Measurements from ENCODE around the gene AKR1B15.

DNA sequence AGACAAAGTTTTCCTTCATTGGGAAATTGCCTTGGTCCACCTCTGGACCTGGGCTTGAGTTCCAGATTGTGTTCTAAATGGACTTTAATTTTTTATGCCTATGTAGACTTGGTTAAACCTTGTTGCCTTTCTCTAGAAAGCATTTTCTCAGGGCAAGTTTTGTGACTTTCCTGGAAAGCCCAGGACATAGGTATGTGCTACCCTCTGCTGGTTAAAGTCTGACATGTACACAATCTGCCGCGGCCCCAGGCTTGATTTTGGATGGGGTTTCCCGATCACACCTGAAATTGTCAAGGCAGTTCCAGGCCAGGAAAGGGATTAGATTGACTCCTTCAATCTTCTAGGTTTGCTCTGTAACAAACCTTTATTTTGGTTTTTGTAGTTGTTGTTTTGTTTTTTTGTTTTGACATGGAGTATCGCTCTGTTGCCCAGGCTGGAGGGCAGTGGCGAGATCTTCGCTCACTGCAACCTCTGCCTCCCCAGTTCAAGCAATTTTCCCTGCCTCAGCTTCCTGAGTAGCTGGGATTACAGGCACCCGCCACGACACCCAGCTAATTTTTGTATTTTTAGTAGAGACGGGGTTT, 35.6 kb upstream of the AKR1B15 start:
- TF ChIP-seq, protein P1, sequence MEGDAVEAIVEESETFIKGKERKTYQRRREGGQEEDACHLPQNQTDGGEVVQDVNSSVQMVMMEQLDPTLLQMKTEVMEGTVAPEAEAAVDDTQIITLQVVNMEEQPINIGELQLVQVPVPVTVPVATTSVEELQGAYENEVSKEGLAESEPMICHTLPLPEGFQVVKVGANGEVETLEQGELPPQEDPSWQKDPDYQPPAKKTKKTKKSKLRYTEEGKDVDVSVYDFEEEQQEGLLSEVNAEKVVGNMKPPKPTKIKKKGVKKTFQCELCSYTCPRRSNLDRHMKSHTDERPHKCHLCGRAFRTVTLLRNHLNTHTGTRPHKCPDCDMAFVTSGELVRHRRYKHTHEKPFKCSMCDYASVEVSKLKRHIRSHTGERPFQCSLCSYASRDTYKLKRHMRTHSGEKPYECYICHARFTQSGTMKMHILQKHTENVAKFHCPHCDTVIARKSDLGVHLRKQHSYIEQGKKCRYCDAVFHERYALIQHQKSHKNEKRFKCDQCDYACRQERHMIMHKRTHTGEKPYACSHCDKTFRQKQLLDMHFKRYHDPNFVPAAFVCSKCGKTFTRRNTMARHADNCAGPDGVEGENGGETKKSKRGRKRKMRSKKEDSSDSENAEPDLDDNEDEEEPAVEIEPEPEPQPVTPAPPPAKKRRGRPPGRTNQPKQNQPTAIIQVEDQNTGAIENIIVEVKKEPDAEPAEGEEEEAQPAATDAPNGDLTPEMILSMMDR (IDR thresholded peaks at IDR 0.05 in 2 of 3, conservative IDR thresholded peaks at IDR 0.05 in 1 of 3; ENCODE audit: borderline replicate concordance in 1 of 3, insufficient read depth in 1 of 3, low read depth in 2 of 3, low read length in 2 of 3): peak; percentile 66 to 93 (median 83)
- TF ChIP-seq POLR2A (IDR thresholded peaks at IDR 0.05; ENCODE audit: borderline replicate concordance, extremely low read depth, insufficient read depth, insufficient read length) (no peak), ZFX (IDR thresholded peaks at IDR 0.05) (no peak), RAD21 (IDR thresholded peaks at IDR 0.05; ENCODE audit: low read depth) (peak; percentile 98), ELF1 (IDR thresholded peaks at IDR 0.05; ENCODE audit: borderline replicate concordance, low read depth) (no peak), SRF (IDR thresholded peaks at IDR 0.05; ENCODE audit: low read depth) (no peak), POLR2AphosphoS5 (IDR thresholded peaks at IDR 0.05; ENCODE audit: low read depth, low read length) (no peak), CEBPB (IDR thresholded peaks at IDR 0.05; ENCODE audit: low read depth) (no peak), EZH2 (IDR thresholded peaks at IDR 0.05) (no peak), CBX3 (IDR thresholded peaks at IDR 0.05; ENCODE audit: low read depth) (no peak), JUND (IDR thresholded peaks at IDR 0.05) (no peak)
- TF ChIP-seq, protein P2, sequence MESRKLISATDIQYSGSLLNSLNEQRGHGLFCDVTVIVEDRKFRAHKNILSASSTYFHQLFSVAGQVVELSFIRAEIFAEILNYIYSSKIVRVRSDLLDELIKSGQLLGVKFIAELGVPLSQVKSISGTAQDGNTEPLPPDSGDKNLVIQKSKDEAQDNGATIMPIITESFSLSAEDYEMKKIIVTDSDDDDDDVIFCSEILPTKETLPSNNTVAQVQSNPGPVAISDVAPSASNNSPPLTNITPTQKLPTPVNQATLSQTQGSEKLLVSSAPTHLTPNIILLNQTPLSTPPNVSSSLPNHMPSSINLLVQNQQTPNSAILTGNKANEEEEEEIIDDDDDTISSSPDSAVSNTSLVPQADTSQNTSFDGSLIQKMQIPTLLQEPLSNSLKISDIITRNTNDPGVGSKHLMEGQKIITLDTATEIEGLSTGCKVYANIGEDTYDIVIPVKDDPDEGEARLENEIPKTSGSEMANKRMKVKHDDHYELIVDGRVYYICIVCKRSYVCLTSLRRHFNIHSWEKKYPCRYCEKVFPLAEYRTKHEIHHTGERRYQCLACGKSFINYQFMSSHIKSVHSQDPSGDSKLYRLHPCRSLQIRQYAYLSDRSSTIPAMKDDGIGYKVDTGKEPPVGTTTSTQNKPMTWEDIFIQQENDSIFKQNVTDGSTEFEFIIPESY (IDR thresholded peaks at IDR 0.05; ENCODE audit: extremely low read depth, insufficient replicate concordance, low read length): no peak
- TF ChIP-seq, protein P3, sequence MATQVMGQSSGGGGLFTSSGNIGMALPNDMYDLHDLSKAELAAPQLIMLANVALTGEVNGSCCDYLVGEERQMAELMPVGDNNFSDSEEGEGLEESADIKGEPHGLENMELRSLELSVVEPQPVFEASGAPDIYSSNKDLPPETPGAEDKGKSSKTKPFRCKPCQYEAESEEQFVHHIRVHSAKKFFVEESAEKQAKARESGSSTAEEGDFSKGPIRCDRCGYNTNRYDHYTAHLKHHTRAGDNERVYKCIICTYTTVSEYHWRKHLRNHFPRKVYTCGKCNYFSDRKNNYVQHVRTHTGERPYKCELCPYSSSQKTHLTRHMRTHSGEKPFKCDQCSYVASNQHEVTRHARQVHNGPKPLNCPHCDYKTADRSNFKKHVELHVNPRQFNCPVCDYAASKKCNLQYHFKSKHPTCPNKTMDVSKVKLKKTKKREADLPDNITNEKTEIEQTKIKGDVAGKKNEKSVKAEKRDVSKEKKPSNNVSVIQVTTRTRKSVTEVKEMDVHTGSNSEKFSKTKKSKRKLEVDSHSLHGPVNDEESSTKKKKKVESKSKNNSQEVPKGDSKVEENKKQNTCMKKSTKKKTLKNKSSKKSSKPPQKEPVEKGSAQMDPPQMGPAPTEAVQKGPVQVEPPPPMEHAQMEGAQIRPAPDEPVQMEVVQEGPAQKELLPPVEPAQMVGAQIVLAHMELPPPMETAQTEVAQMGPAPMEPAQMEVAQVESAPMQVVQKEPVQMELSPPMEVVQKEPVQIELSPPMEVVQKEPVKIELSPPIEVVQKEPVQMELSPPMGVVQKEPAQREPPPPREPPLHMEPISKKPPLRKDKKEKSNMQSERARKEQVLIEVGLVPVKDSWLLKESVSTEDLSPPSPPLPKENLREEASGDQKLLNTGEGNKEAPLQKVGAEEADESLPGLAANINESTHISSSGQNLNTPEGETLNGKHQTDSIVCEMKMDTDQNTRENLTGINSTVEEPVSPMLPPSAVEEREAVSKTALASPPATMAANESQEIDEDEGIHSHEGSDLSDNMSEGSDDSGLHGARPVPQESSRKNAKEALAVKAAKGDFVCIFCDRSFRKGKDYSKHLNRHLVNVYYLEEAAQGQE (IDR thresholded peaks at IDR 0.05; ENCODE audit: low read depth): no peak
